Activated T-helper 9 cell treated with anti-CD3 and anti-CD28 coated beads, Interleukin-2, amount 50 U/mL, for 16 hours (primary cell): ENCODE measurements around the gene CCR5AS.
A peak's percentile ranks its signal among the peaks of the same experiment; 100 is the strongest.
"Not testable (repeated sequence)": the region's sequence is repeated elsewhere in the genome, so short reads cannot be mapped to it uniquely, and the experiment has no call there.

Experiments
- DNase-seq: peaks from one replicate; pipeline ENCODE4 v3.0.0-alpha.2; 2020; ENCODE audit warnings: low read depth

The CCR5AS gene

GRCh38 chr3:46406788-46407611 is at the start of gene CCR5AS, which contains the start of gene CCRL2:
Gene CCR5AS, minus strand, starts transcription at chr3:46407066.
Gene CCRL2, plus strand, starts transcription at chr3:46407259. Its CDS starts 821 bp downstream, at chr3:46408080.
- peak; percentile 4 for DNase-seq

- DNase-seq: no peak
These were observed 49.3 kb upstream of the CCR5AS start for GRCh38 chr3:46456118-46456517.

GRCh38 chr3:46455231-46456115 is 48.6 kb upstream of the CCR5AS start:
- DNase-seq: no peak

GRCh38 chr3:46454606-46455005 is 47.7 kb upstream of the CCR5AS start:
- no peak for DNase-seq

- DNase-seq: no peak
These were observed 47.3 kb upstream of the CCR5AS start for GRCh38 chr3:46454209-46454595.

- DNase-seq: no peak
These were observed 46.8 kb upstream of the CCR5AS start for GRCh38 chr3:46453526-46454208.

GRCh38 chr3:46449755-46450552 is 43.1 kb upstream of the CCR5AS start:
- DNase-seq: no peak

- no peak for DNase-seq
These were observed 41.9 kb upstream of the CCR5AS start for GRCh38 chr3:46448721-46449120.

- DNase-seq: no peak
These were observed 40.5 kb upstream of the CCR5AS start for GRCh38 chr3:46447228-46447985.

- DNase-seq: peak; percentile 16
These were observed 36.0 kb upstream of the CCR5AS start for GRCh38 chr3:46442576-46443530.

GRCh38 chr3:46440531-46441294 is 33.8 kb upstream of the CCR5AS start:
- no peak for DNase-seq

GRCh38 chr3:46438831-46439230 is 32.0 kb upstream of the CCR5AS start:
- no peak for DNase-seq

GRCh38 chr3:46435081-46435726 is 28.3 kb upstream of the CCR5AS start:
- no peak for DNase-seq

GRCh38 chr3:46433841-46434240 is 27.0 kb upstream of the CCR5AS start:
- DNase-seq: no peak

- not testable (repeated sequence) for DNase-seq
These were observed 26.3 kb upstream of the CCR5AS start for GRCh38 chr3:46433118-46433517.

GRCh38 chr3:46431905-46432304 is 25.0 kb upstream of the CCR5AS start:
- not testable (repeated sequence) for DNase-seq

- not testable (repeated sequence) for DNase-seq
These were observed 24.0 kb upstream of the CCR5AS start for GRCh38 chr3:46430879-46431278.

GRCh38 chr3:46429671-46430070 is 22.8 kb upstream of the CCR5AS start:
- no peak for DNase-seq
